ENCODE data around the gene SPATA1. TPM values are rescaled to one million over a fixed set of nuclear protein-coding genes. Genes with fewer than 3 reads are reported as not detected.

The SPATA1 gene
- polyA plus RNA-seq, 3 donors = 0.40 to 1.9 (median 0.43) TPM

DNA sequence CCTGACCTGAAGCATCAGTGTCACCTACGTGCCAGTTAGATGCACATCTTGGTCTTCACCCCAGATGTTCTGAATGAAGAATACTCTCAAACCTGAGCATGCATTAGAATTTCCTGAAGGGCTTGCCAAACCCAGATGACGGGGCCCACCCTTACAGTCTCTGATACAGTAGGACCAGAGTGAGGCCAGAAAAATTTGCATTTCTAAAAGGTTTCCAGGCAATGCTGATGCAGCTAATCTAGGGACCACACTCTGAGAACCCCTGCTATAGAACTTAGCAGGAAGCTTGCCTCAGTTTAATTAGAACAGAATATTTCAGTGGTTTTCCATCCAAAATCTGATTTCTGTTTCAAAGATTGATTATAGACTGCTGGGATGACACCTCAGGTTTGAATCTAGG is 77.9 kb downstream of the SPATA1 start:
- no peak overlapping the region for H3K27ac Mint-ChIP-seq
- Histone ChIP-seq H4K20me1 (ENCODE audit: insufficient read depth, low read length) (no peaks in the 10 kb centered on the region), H2AFZ (ENCODE audit: insufficient read depth, low read depth, low read length, poor library complexity, severe bottlenecking) (no peak overlapping the region), H3K4me3 (replicated peaks in 1 of 3; ENCODE audit: low read depth in 2 of 3, low read length in 3 of 3) (no peak overlapping the region), H3K79me2 (ENCODE audit: insufficient read depth, low read length) (no peaks in the 10 kb centered on the region), H3K27me3 (ENCODE audit: control insufficient read depth in 2 of 2, insufficient read depth in 2 of 2, low read length in 2 of 2) (no peaks in the 10 kb centered on the region), H3K9ac (ENCODE audit: insufficient read depth, low read length, poor library complexity, severe bottlenecking) (no peak overlapping the region), H3K9me3 (replicated peaks in 1 of 2; ENCODE audit: control insufficient read depth in 1 of 2, insufficient read depth in 1 of 2, low read length in 2 of 2) (peaks cover 0 to 8% of the 10 kb centered on the region in 2 donors), H3K4me2 (replicated peaks; ENCODE audit: extremely low read depth, low read length, poor library complexity, severe bottlenecking) (no peak overlapping the region), H3K4me1 (ENCODE audit: control insufficient read depth in 1 of 2, insufficient read depth in 2 of 2, low read length in 2 of 2) (no peaks in the 10 kb centered on the region), H3K36me3 (replicated peaks in 1 of 2; ENCODE audit: control insufficient read depth in 1 of 2, insufficient read depth in 2 of 2, low read length in 2 of 2) (no peaks in the 10 kb centered on the region), H3K27ac (ENCODE audit: low read depth in 1 of 2, low read length in 2 of 2) (no peak overlapping the region)
- H3K4me3 Mint-ChIP-seq = no peak overlapping the region
- H3K9me3 Mint-ChIP-seq = peaks cover 0 to 19% (median 5%) of the 10 kb centered on the region in 7 donors
- no peaks in the 10 kb centered on the region for H3K4me1 Mint-ChIP-seq
- no peaks in the 10 kb centered on the region for H3K27me3 Mint-ChIP-seq (ENCODE audit: low read depth in 3 of 3)
- 100% methylated on average over 2 of the region's 2 CpGs for WGBS (ENCODE audit: insufficient coverage)
- intact Hi-C loops (cut with micrococcal nuclease) = no loop called here
- TF ChIP-seq, protein P1, sequence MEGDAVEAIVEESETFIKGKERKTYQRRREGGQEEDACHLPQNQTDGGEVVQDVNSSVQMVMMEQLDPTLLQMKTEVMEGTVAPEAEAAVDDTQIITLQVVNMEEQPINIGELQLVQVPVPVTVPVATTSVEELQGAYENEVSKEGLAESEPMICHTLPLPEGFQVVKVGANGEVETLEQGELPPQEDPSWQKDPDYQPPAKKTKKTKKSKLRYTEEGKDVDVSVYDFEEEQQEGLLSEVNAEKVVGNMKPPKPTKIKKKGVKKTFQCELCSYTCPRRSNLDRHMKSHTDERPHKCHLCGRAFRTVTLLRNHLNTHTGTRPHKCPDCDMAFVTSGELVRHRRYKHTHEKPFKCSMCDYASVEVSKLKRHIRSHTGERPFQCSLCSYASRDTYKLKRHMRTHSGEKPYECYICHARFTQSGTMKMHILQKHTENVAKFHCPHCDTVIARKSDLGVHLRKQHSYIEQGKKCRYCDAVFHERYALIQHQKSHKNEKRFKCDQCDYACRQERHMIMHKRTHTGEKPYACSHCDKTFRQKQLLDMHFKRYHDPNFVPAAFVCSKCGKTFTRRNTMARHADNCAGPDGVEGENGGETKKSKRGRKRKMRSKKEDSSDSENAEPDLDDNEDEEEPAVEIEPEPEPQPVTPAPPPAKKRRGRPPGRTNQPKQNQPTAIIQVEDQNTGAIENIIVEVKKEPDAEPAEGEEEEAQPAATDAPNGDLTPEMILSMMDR (IDR thresholded peaks at IDR 0.05) = no peak
- no peak for DNase-seq
- peaks cover 17 to 21% of the 10 kb centered on the region in 2 donors for H3K36me3 Mint-ChIP-seq

- Histone ChIP-seq H3K9ac (ENCODE audit: insufficient read depth, low read length, poor library complexity, severe bottlenecking) (no peak overlapping the region), H3K27me3 (ENCODE audit: control insufficient read depth in 2 of 2, insufficient read depth in 2 of 2, low read length in 2 of 2) (no peaks in the 10 kb centered on the region), H4K20me1 (ENCODE audit: insufficient read depth, low read length) (no peaks in the 10 kb centered on the region), H3K4me3 (replicated peaks in 1 of 3; ENCODE audit: low read depth in 2 of 3, low read length in 3 of 3) (no peak overlapping the region), H3K36me3 (replicated peaks in 1 of 2; ENCODE audit: control insufficient read depth in 1 of 2, insufficient read depth in 2 of 2, low read length in 2 of 2) (no peaks in the 10 kb centered on the region), H3K9me3 (replicated peaks in 1 of 2; ENCODE audit: control insufficient read depth in 1 of 2, insufficient read depth in 1 of 2, low read length in 2 of 2) (peaks cover 0 to 8% of the 10 kb centered on the region in 2 donors), H3K27ac (ENCODE audit: low read depth in 1 of 2, low read length in 2 of 2) (no peak overlapping the region), H2AFZ (ENCODE audit: insufficient read depth, low read depth, low read length, poor library complexity, severe bottlenecking) (no peak overlapping the region), H3K79me2 (ENCODE audit: insufficient read depth, low read length) (no peaks in the 10 kb centered on the region), H3K4me2 (replicated peaks; ENCODE audit: extremely low read depth, low read length, poor library complexity, severe bottlenecking) (no peak overlapping the region), H3K4me1 (ENCODE audit: control insufficient read depth in 1 of 2, insufficient read depth in 2 of 2, low read length in 2 of 2) (no peaks in the 10 kb centered on the region)
- Mint-ChIP-seq H3K36me3 (peaks cover 14 to 16% of the 10 kb centered on the region in 2 donors), H3K9me3 (peaks cover 4 to 22% (median 10%) of the 10 kb centered on the region in 7 donors), H3K27me3 (ENCODE audit: low read depth in 3 of 3) (peaks cover 0 to 2% (median 1%) of the 10 kb centered on the region in 3 donors), H3K27ac (peak overlapping the region in 1 of 7 donors; percentile 75), H3K4me1 (no peaks in the 10 kb centered on the region), H3K4me3 (no peak overlapping the region)
- DNase-seq = no peak
- 100% methylated on average over 1 of the region's 1 CpG for WGBS (ENCODE audit: insufficient coverage)
- intact Hi-C loops (cut with micrococcal nuclease) = no loop called here
- TF ChIP-seq, protein P1 (IDR thresholded peaks at IDR 0.05) = no peak
Measured at GRCh38 chr1:84585803-84586202, 79.6 kb downstream of the SPATA1 start.
